ENCODE data around the gene RASAL1.

The RASAL1 gene

GRCh38 chr12:113070117-113070906 is 65.2 kb downstream of the RASAL1 start:
- DNase-seq: no peak

- no peak for DNase-seq
These were observed 65.8 kb downstream of the RASAL1 start for GRCh38 chr12:113069751-113070116.

- DNase-seq: peak; percentile 14
These were observed 66.4 kb downstream of the RASAL1 start for GRCh38 chr12:113069149-113069548.

GRCh38 chr12:113067987-113068935 is 67.3 kb downstream of the RASAL1 start:
- no peak for DNase-seq

- no peak for DNase-seq
These were observed 68.7 kb downstream of the RASAL1 start for GRCh38 chr12:113066813-113067400.

- peak; percentile 36 for DNase-seq
These were observed 70.2 kb downstream of the RASAL1 start for GRCh38 chr12:113065126-113066007.

- DNase-seq: no peak
These were observed 71.0 kb downstream of the RASAL1 start for GRCh38 chr12:113064395-113065125.

- DNase-seq: no peak
These were observed 71.9 kb downstream of the RASAL1 start for GRCh38 chr12:113063396-113064350.

GRCh38 chr12:113062502-113063395 is 72.8 kb downstream of the RASAL1 start:
- peak; percentile 90 for DNase-seq

- peak; percentile 21 for DNase-seq
These were observed 74.4 kb downstream of the RASAL1 start for GRCh38 chr12:113061061-113061694.

- no peak for DNase-seq
These were observed 75.1 kb downstream of the RASAL1 start for GRCh38 chr12:113060336-113060960.

- no peak for DNase-seq
These were observed 76.4 kb downstream of the RASAL1 start for GRCh38 chr12:113059071-113059595.

- DNase-seq: no peak
These were observed 77.0 kb downstream of the RASAL1 start for GRCh38 chr12:113058553-113058952.

- no peak for DNase-seq
These were observed 77.7 kb downstream of the RASAL1 start for GRCh38 chr12:113057565-113058485.

GRCh38 chr12:113056631-113057488 is 78.7 kb downstream of the RASAL1 start, which contains the start of gene DTX1:
Gene DTX1 (plus strand): TSS chr12:113056730. CDS start chr12:113058193, 1,463 bp downstream.
- DNase-seq: peak; percentile 41

- no peak for DNase-seq
These were observed 79.3 kb downstream of the RASAL1 start for GRCh38 chr12:113056381-113056630.

All from NCI-H146 (cell line).